H9 (cell line): ENCODE measurements around the gene EDIL3. TPM values are rescaled to one million over a fixed set of nuclear protein-coding genes. Genes with fewer than 3 reads are reported as not detected.

ENCODE experiments used
- DNase-seq: peaks from one replicate; pipeline ENCODE4 v3.0.0-alpha.2; 2017
- H2AFZ ChIP-seq: one replicate; pipeline ENCODE4 v1.6.1; 2013; ENCODE audit warnings: mild to moderate bottlenecking, low read length, control low read depth, moderate library complexity
- H2AK5ac ChIP-seq: 2 replicates; pipeline ENCODE4 v1.6.1; 2013; ENCODE audit warnings: low read length, control low read depth, mixed read lengths; ENCODE audit not compliant: insufficient read length
- H2BK120ac ChIP-seq: one replicate; pipeline ENCODE4 v1.6.1; 2013; ENCODE audit warnings: low read depth, mild to moderate bottlenecking, low read length, control low read depth, inconsistent platforms; ENCODE audit not compliant: poor library complexity, severe bottlenecking
- H2BK12ac ChIP-seq: 2 replicates; pipeline ENCODE4 v1.6.1; 2013; ENCODE audit warnings: low read length, control low read depth, mixed read lengths, low read depth; ENCODE audit not compliant: insufficient read length
- H2BK15ac ChIP-seq: 2 replicates; pipeline ENCODE4 v1.6.1; 2013; ENCODE audit warnings: low read depth, low read length, control low read depth
- H2BK20ac ChIP-seq: one replicate; pipeline ENCODE4 v1.6.1; 2013; ENCODE audit warnings: low read depth, mild to moderate bottlenecking, low read length, control low read depth, inconsistent platforms; ENCODE audit not compliant: poor library complexity, severe bottlenecking
- H2BK5ac ChIP-seq: 2 replicates; pipeline ENCODE4 v1.6.1; 2013; ENCODE audit warnings: low read length, control low read depth, mixed read lengths; ENCODE audit not compliant: insufficient read length
- H3K14ac ChIP-seq: 2 replicates; pipeline ENCODE4 v1.6.1; 2013; ENCODE audit warnings: low read length, control low read depth; ENCODE audit not compliant: insufficient read depth
- H3K18ac ChIP-seq: 2 replicates; pipeline ENCODE4 v1.6.1; 2013; ENCODE audit warnings: low read depth, mild to moderate bottlenecking, mixed read lengths, low read length, control low read depth; ENCODE audit not compliant: insufficient read length
- H3K23ac ChIP-seq: 2 replicates; pipeline ENCODE4 v1.6.1; 2013; ENCODE audit warnings: low read length, control low read depth, mixed read lengths, low read depth; ENCODE audit not compliant: insufficient read length
- H3K23me2 ChIP-seq: 2 replicates; pipeline ENCODE4 v1.6.1; 2013; ENCODE audit warnings: low read depth, mild to moderate bottlenecking, mixed read lengths, low read length, control low read depth; ENCODE audit not compliant: insufficient read length, poor library complexity, severe bottlenecking
- H3K27ac ChIP-seq: 2 replicates; pipeline ENCODE4 v1.5.1; 2013; ENCODE audit warnings: low read length, control low read depth, mixed read lengths, low read depth; ENCODE audit not compliant: insufficient read length
- H3K27me3 ChIP-seq: 2 replicates; pipeline ENCODE4 v1.6.1; 2013; ENCODE audit warnings: low read length, control low read depth, inconsistent platforms; ENCODE audit not compliant: insufficient read depth
- H3K4ac ChIP-seq: 2 replicates; pipeline ENCODE4 v1.6.1; 2013; ENCODE audit warnings: low read depth, mild to moderate bottlenecking, control low read depth, inconsistent platforms, low read length, moderate library complexity
- H3K4me1 ChIP-seq: 2 replicates; pipeline ENCODE4 v1.6.1; 2013; ENCODE audit warnings: low read length, control low read depth, inconsistent platforms; ENCODE audit not compliant: insufficient read depth
- H3K4me2 ChIP-seq: 2 replicates; pipeline ENCODE4 v1.6.1; 2013; ENCODE audit warnings: low read length, control low read depth, mixed read lengths; ENCODE audit not compliant: insufficient read length, insufficient read depth
- H3K56ac ChIP-seq: 2 replicates; pipeline ENCODE4 v1.6.1; 2013; ENCODE audit warnings: low read depth, mild to moderate bottlenecking, mixed read lengths, low read length, control low read depth; ENCODE audit not compliant: insufficient read length
- H3K79me1 ChIP-seq: 2 replicates; pipeline ENCODE4 v1.6.1; 2013; ENCODE audit warnings: low read depth, mild to moderate bottlenecking, moderate library complexity, low read length, control low read depth, inconsistent platforms; ENCODE audit not compliant: insufficient read depth, poor library complexity, severe bottlenecking
- H3K79me2 ChIP-seq: 2 replicates; pipeline ENCODE4 v1.6.1; 2013; ENCODE audit warnings: low read length, control low read depth, inconsistent platforms; ENCODE audit not compliant: insufficient read depth
- H3K9ac ChIP-seq: 2 replicates; pipeline ENCODE4 v1.6.1; 2013; ENCODE audit warnings: low read length, control low read depth, mixed read lengths; ENCODE audit not compliant: insufficient read length; ENCODE audit errors: extremely low read depth
- H3K9me3 ChIP-seq: one replicate; pipeline ENCODE4 v1.6.1; 2013; ENCODE audit warnings: low read depth, low read length, inconsistent platforms; ENCODE audit not compliant: control insufficient read depth
- H3T11ph ChIP-seq: one replicate; pipeline ENCODE4 v1.6.1; 2013; ENCODE audit warnings: mild to moderate bottlenecking, low read length, control low read depth, inconsistent platforms
- H4K20me1 ChIP-seq: one replicate; pipeline ENCODE4 v1.6.1; 2013; ENCODE audit not compliant: control insufficient read depth, insufficient read length, insufficient read depth
- H4K5ac ChIP-seq: 2 replicates; pipeline ENCODE4 v1.6.1; 2013; ENCODE audit warnings: low read depth, mild to moderate bottlenecking, mixed read lengths, low read length, control low read depth; ENCODE audit not compliant: insufficient read length
- H4K8ac ChIP-seq: replicated peaks from 2 replicates; pipeline ENCODE4 v1.6.1; 2013; ENCODE audit warnings: low read length, control low read depth, mixed read lengths, low read depth; ENCODE audit not compliant: insufficient read length
- H4K91ac ChIP-seq: 2 replicates; pipeline ENCODE4 v1.6.1; 2013; ENCODE audit warnings: low read depth, mild to moderate bottlenecking, moderate library complexity, mixed read lengths, low read length, control low read depth; ENCODE audit not compliant: insufficient read length
- H3K27ac Mint-ChIP-seq, 3 experiments: 2 replicates in 2 of 3; 3 replicates in 1 of 3; pipeline ENCODE4 v1.8.0; 2020 to 2021; ENCODE audit warnings: mixed read lengths in 3 of 3, mild to moderate bottlenecking in 1 of 3, moderate library complexity in 1 of 3
- H3K27me3 Mint-ChIP-seq: 2 replicates; pipeline ENCODE4 v1.8.0; 2021; ENCODE audit warnings: low read depth, mild to moderate bottlenecking, moderate library complexity, mixed read lengths
- H3K36me3 Mint-ChIP-seq, 3 experiments: 2 replicates in 2 of 3; 3 replicates in 1 of 3; pipeline ENCODE4 v1.8.0; 2020 to 2021; ENCODE audit warnings: low read depth in 3 of 3, mixed read lengths in 3 of 3; ENCODE audit not compliant: insufficient read depth in 1 of 3
- H3K4me1 Mint-ChIP-seq, 2 experiments: 2 replicates each; pipeline ENCODE4 v1.8.0; 2020; ENCODE audit warnings: mixed read lengths in 2 of 2
- H3K4me3 Mint-ChIP-seq, 2 experiments: 2 replicates in 1 of 2; 3 replicates in 1 of 2; pipeline ENCODE4 v1.8.0; 2020 to 2021; ENCODE audit warnings: mild to moderate bottlenecking in 2 of 2, mixed read lengths in 2 of 2, moderate library complexity in 1 of 2
- H3K9me3 Mint-ChIP-seq, 2 experiments: 2 replicates in 1 of 2; 3 replicates in 1 of 2; pipeline ENCODE4 v1.8.0; 2020; ENCODE audit warnings: mild to moderate bottlenecking in 2 of 2, mixed read lengths in 2 of 2, moderate library complexity in 1 of 2
- CTCF ChIP-seq: fragments of 200-600 bp; sonication (generic); conservative IDR thresholded peaks from 3 replicates; pipeline ENCODE4 v1.8.0; 2021; ENCODE audit warnings: antibody characterized with exemption, mild to moderate bottlenecking
- total RNA-seq: library from RNA; stranded (reverse); gene quantifications from 2 replicates; pipeline ENCODE4 v1.2.1, GENCODE V29; 2021

EDIL3 gene
- total RNA-seq, 1 experiment from 2014 or later = 61.9 TPM

- peak overlapping the region in 1 of 3 experiments; percentile 51; a peak in 2 of 7 replicates for H3K27ac Mint-ChIP-seq
- no peak overlapping the region for H3K4me3 Mint-ChIP-seq
- H2BK15ac ChIP-seq = no peak overlapping the region
Observed at GRCh38 chr5:83988293-83988685, 396.4 kb downstream of the EDIL3 start.

More at GRCh38 chr5:83988293-83988685, 396.4 kb downstream of the EDIL3 start:
- no peak overlapping the region for H3K14ac ChIP-seq
- H3K4me1 Mint-ChIP-seq = peaks cover 13 to 14% of the 10 kb centered on the region in 2 experiments
- no peaks in the 10 kb centered on the region; the same call in 1 of the 2 replicates for H3K4me1 ChIP-seq
- no peak overlapping the region for H3K4ac ChIP-seq
- no peak overlapping the region for H3K27ac ChIP-seq
- H2BK20ac ChIP-seq = no peak overlapping the region
- no peak overlapping the region for H3T11ph ChIP-seq
- TF ChIP-seq CTCF = no peak
- H4K8ac ChIP-seq = no peak overlapping the region
- no peak overlapping the region for H3K9ac ChIP-seq
- H3K23me2 ChIP-seq = no peaks in the 10 kb centered on the region
- H4K20me1 ChIP-seq = no peaks in the 10 kb centered on the region
- no peak overlapping the region for H2BK120ac ChIP-seq
- no peaks in the 10 kb centered on the region for H3K36me3 Mint-ChIP-seq
- no peaks in the 10 kb centered on the region for H3K79me2 ChIP-seq
- no peak overlapping the region for H2BK12ac ChIP-seq
- H4K91ac ChIP-seq = no peak overlapping the region
- no peak for DNase-seq
- H3K9me3 ChIP-seq = no peaks in the 10 kb centered on the region
- no peaks in the 10 kb centered on the region for H3K9me3 Mint-ChIP-seq
- H4K5ac ChIP-seq = no peak overlapping the region
- no peaks in the 10 kb centered on the region for H3K79me1 ChIP-seq
- H3K4me2 ChIP-seq = no peak overlapping the region
- no peak overlapping the region for H2AFZ ChIP-seq
- H3K27me3 ChIP-seq = no peaks in the 10 kb centered on the region
- H2AK5ac ChIP-seq = no peak overlapping the region
- no peaks in the 10 kb centered on the region for H3K27me3 Mint-ChIP-seq
- no peak overlapping the region for H2BK5ac ChIP-seq
- H3K23ac ChIP-seq = no peak overlapping the region
- H3K18ac ChIP-seq = no peak overlapping the region
- H3K56ac ChIP-seq = no peak overlapping the region
